Uterine smooth muscle cell (primary cell): ENCODE results near the gene ANKRD30A. TPM values are rescaled to one million over a fixed set of nuclear protein-coding genes. Genes with fewer than 3 reads are reported as not detected.

ENCODE experiments used
- total RNA-seq: library from RNA; depleted of rRNA; stranded (reverse); fragments of >200 nt; gene quantifications from 2 replicates; pipeline ENCODE4 v1.2.3, GENCODE V29; 2014

The ANKRD30A gene, protein sequence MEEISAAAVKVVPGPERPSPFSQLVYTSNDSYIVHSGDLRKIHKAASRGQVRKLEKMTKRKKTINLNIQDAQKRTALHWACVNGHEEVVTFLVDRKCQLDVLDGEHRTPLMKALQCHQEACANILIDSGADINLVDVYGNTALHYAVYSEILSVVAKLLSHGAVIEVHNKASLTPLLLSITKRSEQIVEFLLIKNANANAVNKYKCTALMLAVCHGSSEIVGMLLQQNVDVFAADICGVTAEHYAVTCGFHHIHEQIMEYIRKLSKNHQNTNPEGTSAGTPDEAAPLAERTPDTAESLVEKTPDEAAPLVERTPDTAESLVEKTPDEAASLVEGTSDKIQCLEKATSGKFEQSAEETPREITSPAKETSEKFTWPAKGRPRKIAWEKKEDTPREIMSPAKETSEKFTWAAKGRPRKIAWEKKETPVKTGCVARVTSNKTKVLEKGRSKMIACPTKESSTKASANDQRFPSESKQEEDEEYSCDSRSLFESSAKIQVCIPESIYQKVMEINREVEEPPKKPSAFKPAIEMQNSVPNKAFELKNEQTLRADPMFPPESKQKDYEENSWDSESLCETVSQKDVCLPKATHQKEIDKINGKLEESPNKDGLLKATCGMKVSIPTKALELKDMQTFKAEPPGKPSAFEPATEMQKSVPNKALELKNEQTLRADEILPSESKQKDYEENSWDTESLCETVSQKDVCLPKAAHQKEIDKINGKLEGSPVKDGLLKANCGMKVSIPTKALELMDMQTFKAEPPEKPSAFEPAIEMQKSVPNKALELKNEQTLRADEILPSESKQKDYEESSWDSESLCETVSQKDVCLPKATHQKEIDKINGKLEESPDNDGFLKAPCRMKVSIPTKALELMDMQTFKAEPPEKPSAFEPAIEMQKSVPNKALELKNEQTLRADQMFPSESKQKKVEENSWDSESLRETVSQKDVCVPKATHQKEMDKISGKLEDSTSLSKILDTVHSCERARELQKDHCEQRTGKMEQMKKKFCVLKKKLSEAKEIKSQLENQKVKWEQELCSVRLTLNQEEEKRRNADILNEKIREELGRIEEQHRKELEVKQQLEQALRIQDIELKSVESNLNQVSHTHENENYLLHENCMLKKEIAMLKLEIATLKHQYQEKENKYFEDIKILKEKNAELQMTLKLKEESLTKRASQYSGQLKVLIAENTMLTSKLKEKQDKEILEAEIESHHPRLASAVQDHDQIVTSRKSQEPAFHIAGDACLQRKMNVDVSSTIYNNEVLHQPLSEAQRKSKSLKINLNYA (N-terminal part only)
- not detected in 2 replicates for total RNA-seq

GRCh38 chr10:37125191-37125732, at the start of gene ANKRD30A:
Gene ANKRD30A (plus strand): TSS chr10:37125598. CDS start chr10:37125788, 190 bp downstream.

